ENCODE data around the gene CCDC73. TPM values are rescaled to one million over a fixed set of nuclear protein-coding genes. Genes with fewer than 3 reads are reported as not detected.
"Not testable (repeated sequence)": the region's sequence is repeated elsewhere in the genome, so short reads cannot be mapped to it uniquely, and the experiment has no call there.

CCDC73 gene
- total RNA-seq, 4 donors from 2014 or later, result not detected

- no peaks in the 10 kb centered on the region for H3K27me3 ChIP-seq
- DNase-seq (ENCODE audit: extremely low spot score), result no peak
- H3K4me3 ChIP-seq, result no peak overlapping the region
- no peak overlapping the region for H3K27ac ChIP-seq (replicated peaks in 1 of 4)
- H3K9me3 ChIP-seq, result no peaks in the 10 kb centered on the region
- peaks cover 0 to 9% (median 4%) of the 10 kb centered on the region in 4 donors for H3K4me1 ChIP-seq
- peaks cover 16 to 48% (median 30%) of the 10 kb centered on the region in 4 donors for H3K36me3 ChIP-seq
- intact Hi-C loops (cut with DNase I), result no loop called here
- TF ChIP-seq EP300 (IDR thresholded peaks at IDR 0.05), result no peak
- TF ChIP-seq POLR2A (IDR thresholded peaks at IDR 0.05; ENCODE audit: low read depth), result no peak
- no peak for TF ChIP-seq POLR2AphosphoS5 (IDR thresholded peaks at IDR 0.05)
- no peak for TF ChIP-seq CTCF (IDR thresholded peaks at IDR 0.05)
These were observed 188.2 kb downstream of the CCDC73 start for GRCh38 chr11:32606220-32606619.

GRCh38 chr11:32602657-32603415 is 191.6 kb downstream of the CCDC73 start:
- Histone ChIP-seq H3K4me3 (no peak overlapping the region), H3K36me3 (peaks cover 20 to 63% (median 44%) of the 10 kb centered on the region in 4 donors), H3K4me1 (peaks cover 0 to 9% (median 4%) of the 10 kb centered on the region in 4 donors), H3K27ac (replicated peaks in 1 of 4) (peak overlapping the region in 1 of 4 donors; percentile 15), H3K9me3 (no peaks in the 10 kb centered on the region), H3K27me3 (no peaks in the 10 kb centered on the region)
- TF ChIP-seq POLR2AphosphoS5 (IDR thresholded peaks at IDR 0.05) (no peak), POLR2A (IDR thresholded peaks at IDR 0.05; ENCODE audit: low read depth) (no peak), EP300 (IDR thresholded peaks at IDR 0.05) (no peak), CTCF (IDR thresholded peaks at IDR 0.05) (no peak)
- no peak for DNase-seq (ENCODE audit: extremely low spot score)
- WGBS, result 39% methylated on average over 4 of the region's 4 CpGs
- intact Hi-C loops (cut with DNase I), result no loop called here

GRCh38 chr11:32597921-32598320 is 196.5 kb downstream of the CCDC73 start:
- WGBS, result 90% methylated on average over 1 of the region's 1 CpG

GRCh38 chr11:32596114-32596513 is 198.3 kb downstream of the CCDC73 start:
- WGBS, result 94% methylated on average over 14 of the region's 14 CpGs

More at GRCh38 chr11:32597921-32598320, 196.5 kb downstream of the CCDC73 start:
- no peak for DNase-seq (ENCODE audit: extremely low spot score)
- no peak overlapping the region for H3K27ac ChIP-seq (replicated peaks in 1 of 4)
- H3K4me1 ChIP-seq, result peaks cover 0 to 6% (median 2%) of the 10 kb centered on the region in 4 donors
- peaks cover 51 to 81% (median 68%) of the 10 kb centered on the region in 4 donors for H3K36me3 ChIP-seq
- no peak overlapping the region for H3K4me3 ChIP-seq
- no peaks in the 10 kb centered on the region for H3K9me3 ChIP-seq
- TF ChIP-seq POLR2A (IDR thresholded peaks at IDR 0.05; ENCODE audit: low read depth) (no peak), CTCF (IDR thresholded peaks at IDR 0.05) (no peak), EP300 (IDR thresholded peaks at IDR 0.05) (no peak), POLR2AphosphoS5 (IDR thresholded peaks at IDR 0.05) (no peak)
- intact Hi-C loops (cut with DNase I), result no loop called here
- H3K27me3 ChIP-seq, result no peaks in the 10 kb centered on the region

GRCh38 chr11:32594272-32594671 is 200.2 kb downstream of the CCDC73 start:
- no peak for TF ChIP-seq EP300 (IDR thresholded peaks at IDR 0.05)
- TF ChIP-seq POLR2AphosphoS5 (IDR thresholded peaks at IDR 0.05), result no peak
- no peak for TF ChIP-seq CTCF (IDR thresholded peaks at IDR 0.05)
- TF ChIP-seq POLR2A (IDR thresholded peaks at IDR 0.05; ENCODE audit: low read depth), result no peak
- intact Hi-C loops (cut with DNase I), result no loop called here
- H3K9me3 ChIP-seq, result no peaks in the 10 kb centered on the region
- no peaks in the 10 kb centered on the region for H3K27me3 ChIP-seq
- no peak for DNase-seq (ENCODE audit: extremely low spot score)
- H3K27ac ChIP-seq (replicated peaks in 1 of 4), result no peak overlapping the region
- no peaks in the 10 kb centered on the region for H3K4me1 ChIP-seq
- no peak overlapping the region for H3K4me3 ChIP-seq
- H3K36me3 ChIP-seq, result peaks cover 64 to 96% (median 82%) of the 10 kb centered on the region in 4 donors

More at GRCh38 chr11:32596114-32596513, 198.3 kb downstream of the CCDC73 start:
- H3K4me3 ChIP-seq; H3K27ac ChIP-seq (replicated peaks in 1 of 4); H3K4me1 ChIP-seq; DNase-seq (ENCODE audit: extremely low spot score); H3K27me3 ChIP-seq; H3K9me3 ChIP-seq; intact Hi-C loops (cut with DNase I): not testable (repeated sequence)
- peaks cover 53 to 86% (median 71%) of the 10 kb centered on the region in 4 donors for H3K36me3 ChIP-seq

All from esophagus muscularis mucosa (tissue), 4 donors.